GM12878 (cell line): ENCODE measurements around the gene ESYT3. TPM values are rescaled to one million over a fixed set of nuclear protein-coding genes. Genes with fewer than 3 reads are reported as not detected.

Experiments
- ATAC-seq: fragments of 200-7000 bp; cut with Tn5 transposase; 3 replicates; pipeline ENCODE4 v1.9.1; 2020; ENCODE audit warnings: mild to moderate bottlenecking, moderate library complexity
- BruUV-seq: library from RNA; stranded (reverse); fragments of 400-500 nt; replicated peaks from 2 replicates; lab custom pipeline; 2021; lab: Mats Ljungman, UMichigan
- CTCF ChIA-PET: fragments of 300-600 bp; sonication (Branson Sonifier 250); formaldehyde crosslinking; extraction: SDS; loops from one replicate; lab custom pipeline; 2021; ENCODE audit warnings: inconsistent platforms; lab: Yijun Ruan, JAX
- POLR2A ChIA-PET: fragments of 350-600 bp; formaldehyde crosslinking; extraction: SDS; loops from one replicate; lab custom pipeline; 2021; ENCODE audit warnings: inconsistent platforms; lab: Charles Lee
- RAD21 ChIA-PET: fragments of 300-600 bp; sonication (Branson Sonifier 250); formaldehyde crosslinking; loops from one replicate; lab custom pipeline; 2023; ENCODE audit warnings: antibody characterized with exemption; ENCODE audit not compliant: unreplicated experiment; lab: Charles Lee
- SMC1A ChIA-PET: fragments of 300-600 bp; sonication (Branson Sonifier 250); formaldehyde crosslinking; loops from one replicate; lab custom pipeline; 2023; ENCODE audit not compliant: unreplicated experiment, uncharacterized antibody; lab: Charles Lee
- DNase-seq: peaks from one replicate; pipeline ENCODE4 v3.0.0-alpha.2; 2011; ENCODE audit warnings: low read depth, low spot score
- FAIRE-seq: peaks from 3 replicates; lab custom pipeline; 2011; peaks lifted over from hg19 to GRCh38; lab: Jason Lieb, UNC
- H2AFZ ChIP-seq: 2 replicates; pipeline ENCODE4 v1.6.0; 2011; ENCODE audit warnings: low read depth, low read length, control low read depth; ENCODE audit not compliant: control insufficient read depth
- H3K27ac ChIP-seq: 2 replicates; pipeline ENCODE4 v1.5.1; 2011; ENCODE audit warnings: control low read depth; ENCODE audit not compliant: control insufficient read depth, insufficient read depth
- H3K27me3 ChIP-seq, 2 experiments: replicated peaks in 1 of 2; 2 replicates each; pipeline versions ENCODE4 v1.6.0 to v1.6.1; 2011; ENCODE audit warnings: low read length in 1 of 2; ENCODE audit not compliant: control insufficient read depth in 2 of 2, insufficient read depth in 2 of 2
- H3K36me3 ChIP-seq, 2 experiments: 2 replicates each; pipeline ENCODE4 v1.5.1; 2011; ENCODE audit warnings: low read length in 1 of 2; ENCODE audit not compliant: control insufficient read depth in 2 of 2, insufficient read depth in 2 of 2
- H3K4me1 ChIP-seq: 2 replicates; pipeline ENCODE4 v1.6.1; 2011; ENCODE audit warnings: mild to moderate bottlenecking, low read length, moderate library complexity, mixed read lengths; ENCODE audit not compliant: control insufficient read depth, insufficient read depth
- H3K4me2 ChIP-seq: 2 replicates; pipeline ENCODE4 v1.6.0; 2011; ENCODE audit warnings: control low read depth; ENCODE audit not compliant: control insufficient read depth, insufficient read depth
- H3K4me3 ChIP-seq: fragments of 200-600 bp; sonication (generic); 2 replicates; pipeline ENCODE4 v1.5.1; 2016
- H3K79me2 ChIP-seq: 2 replicates; pipeline ENCODE4 v1.6.0; 2011; ENCODE audit warnings: low read length; ENCODE audit not compliant: control insufficient read depth, insufficient read depth
- H3K9ac ChIP-seq: 2 replicates; pipeline ENCODE4 v1.8.0; 2011; ENCODE audit warnings: low read length, control low read depth, mixed read lengths; ENCODE audit not compliant: control insufficient read depth, insufficient read depth
- H3K9me3 ChIP-seq: replicated peaks from 3 replicates; pipeline ENCODE4 v1.5.1; 2011; ENCODE audit warnings: mild to moderate bottlenecking, low read length; ENCODE audit not compliant: control insufficient read depth, insufficient read depth
- H4K20me1 ChIP-seq: 2 replicates; pipeline ENCODE4 v1.6.0; 2011; ENCODE audit not compliant: control insufficient read depth, insufficient read depth
- ATF7 ChIP-seq: fragments of 450-650 bp; IDR thresholded peaks from 2 replicates; pipeline ENCODE4 v1.6.1; 2016; ENCODE audit warnings: low read depth, mild to moderate bottlenecking
- CHD1 ChIP-seq: IDR thresholded peaks from 2 replicates; pipeline ENCODE4 v1.6.1; 2012; ENCODE audit warnings: low read depth, low read length, improper control_type of control experiment
- CHD2 ChIP-seq: IDR thresholded peaks from 2 replicates; pipeline ENCODE4 v1.6.1; 2011; ENCODE audit warnings: low read depth, low read length, improper control_type of control experiment, borderline replicate concordance
- EED ChIP-seq: sonication (generic); IDR thresholded peaks from 2 replicates; pipeline ENCODE4 v1.6.1; 2016; ENCODE audit warnings: antibody characterized with exemption, low read depth
- ETV6 ChIP-seq, 2 experiments: fragments of 450-650 bp in 1 of 2; IDR thresholded peaks in 1 of 2; conservative IDR thresholded peaks in 1 of 2; 2 replicates each; pipeline ENCODE4 v1.6.1; 2014; ENCODE audit warnings: antibody characterized with exemption in 1 of 2, borderline replicate concordance in 1 of 2, low read depth in 1 of 2, mild to moderate bottlenecking in 1 of 2, moderate library complexity in 1 of 2
- FOS ChIP-seq: IDR thresholded peaks from 3 replicates; pipeline ENCODE4 v1.6.1; 2011; ENCODE audit warnings: borderline replicate concordance; ENCODE audit not compliant: insufficient read length; ENCODE audit errors: extremely low read depth
- IKZF1 ChIP-seq: fragments of 450-650 bp; conservative IDR thresholded peaks from 2 replicates; pipeline ENCODE4 v1.6.1; 2017; ENCODE audit warnings: antibody characterized with exemption, mild to moderate bottlenecking
- LARP7 ChIP-seq: fragments of 450-650 bp; IDR thresholded peaks from 2 replicates; pipeline ENCODE4 v1.6.1; 2017; ENCODE audit warnings: mild to moderate bottlenecking
- MAX ChIP-seq: IDR thresholded peaks from 2 replicates; pipeline ENCODE4 v1.6.1; 2012; ENCODE audit warnings: low read depth, low read length, improper control_type of control experiment
- MTA3 ChIP-seq: IDR thresholded peaks from 2 replicates; pipeline ENCODE4 v1.6.1; 2012; ENCODE audit warnings: low read length, inconsistent platforms, borderline replicate concordance
- MYB ChIP-seq: fragments of 150-350 bp; IDR thresholded peaks from 2 replicates; pipeline ENCODE4 v1.6.1; 2014; ENCODE audit warnings: mild to moderate bottlenecking, low read depth, low read length, borderline replicate concordance
- PAX8 ChIP-seq: fragments of 450-650 bp; IDR thresholded peaks from 2 replicates; pipeline ENCODE4 v1.6.1; 2017; ENCODE audit warnings: mild to moderate bottlenecking, moderate library complexity
- RUNX3 ChIP-seq: IDR thresholded peaks from 2 replicates; pipeline ENCODE4 v1.6.1; 2012; ENCODE audit warnings: low read length, inconsistent platforms
- SMARCA5 ChIP-seq: fragments of 450-650 bp; IDR thresholded peaks from 2 replicates; pipeline ENCODE4 v1.6.1; 2017; ENCODE audit warnings: mild to moderate bottlenecking
- SUZ12 ChIP-seq: fragments of 200-600 bp; sonication (generic); IDR thresholded peaks from one replicate; pipeline ENCODE4 v1.6.1; 2018; ENCODE audit warnings: antibody characterized with exemption, mild to moderate bottlenecking; ENCODE audit not compliant: unreplicated experiment
- USF1 ChIP-seq: IDR thresholded peaks from 2 replicates; pipeline ENCODE4 v1.6.1; 2011; ENCODE audit warnings: borderline replicate concordance, low read depth, mild to moderate bottlenecking, moderate library complexity, mixed read lengths, low read length; ENCODE audit not compliant: insufficient read depth; ENCODE audit errors: extremely low read length
- YBX1 ChIP-seq: fragments of 450-650 bp; IDR thresholded peaks from 2 replicates; pipeline ENCODE4 v1.6.1; 2016; ENCODE audit warnings: antibody characterized with exemption
- ZNF207 ChIP-seq: fragments of 450-650 bp; IDR thresholded peaks from 2 replicates; pipeline ENCODE4 v1.6.1; 2014; ENCODE audit warnings: antibody characterized with exemption, mild to moderate bottlenecking, borderline replicate concordance
- ZSCAN29 ChIP-seq: fragments of 450-650 bp; IDR thresholded peaks from 2 replicates; pipeline ENCODE4 v1.6.1; 2017; ENCODE audit warnings: mild to moderate bottlenecking, moderate library complexity
- WGBS: methylation state at CpG from one replicate; pipeline ENCODE4 v1.1.6; 2016; ENCODE audit warnings: low lambda C conversion rate; ENCODE audit not compliant: insufficient replicate concordance, insufficient coverage; ENCODE audit errors: missing lambda C conversion rate; 5-methylcytosine and 5-hydroxymethylcytosine counted together
- in situ Hi-C: fragments of 300-500 bp; cut with MboI; formaldehyde crosslinking; loops from 9 replicates; pipeline ENCODE4 v1.14.3; 2018; ENCODE audit warnings: mixed read lengths
- intact Hi-C: fragments of 100-400 bp; cut with micrococcal nuclease; formaldehyde crosslinking; loops from one replicate; pipeline ENCODE4 v1.14.2; 2022; ENCODE audit not compliant: unreplicated experiment
- polyA plus RNA-seq, 11 experiments: library from polyadenylated mRNA; depleted of rRNA in 4 of 11; unstranded in 6 of 11; stranded (reverse) in 5 of 11; fragments of >200 nt; fragmentation: Nextera tagmentation in 4 of 11; fragmentation: Illumina TruSeq in 1 of 11; extraction: Ambion mirVana in 4 of 11; extraction: Trizol in 1 of 11; gene quantifications; 1 replicate in 1 of 11; 2 replicates in 10 of 11; pipeline versions ENCODE4 v1.2.1 to v1.2.3, GENCODE V29; 2011 to 2016; ENCODE audit warnings: inconsistent platforms in 2 of 11, missing spikeins in 2 of 11, low read depth in 1 of 11
- total RNA-seq, 4 experiments: library from RNA; depleted of rRNA in 3 of 4; stranded (reverse); fragments of >200 nt in 3 of 4; fragmentation: Illumina TruSeq in 1 of 4; extraction: Trizol in 1 of 4; gene quantifications; 2 replicates each; pipeline versions ENCODE4 v1.2.1 to v1.2.3, GENCODE V29; 2013 to 2021

ESYT3 gene
- total and polyA plus RNA-seq, 10 of the 15 experiments (the other 5 are each of a cell fraction or from before 2014, with no cell fraction given): not detected

DNA sequence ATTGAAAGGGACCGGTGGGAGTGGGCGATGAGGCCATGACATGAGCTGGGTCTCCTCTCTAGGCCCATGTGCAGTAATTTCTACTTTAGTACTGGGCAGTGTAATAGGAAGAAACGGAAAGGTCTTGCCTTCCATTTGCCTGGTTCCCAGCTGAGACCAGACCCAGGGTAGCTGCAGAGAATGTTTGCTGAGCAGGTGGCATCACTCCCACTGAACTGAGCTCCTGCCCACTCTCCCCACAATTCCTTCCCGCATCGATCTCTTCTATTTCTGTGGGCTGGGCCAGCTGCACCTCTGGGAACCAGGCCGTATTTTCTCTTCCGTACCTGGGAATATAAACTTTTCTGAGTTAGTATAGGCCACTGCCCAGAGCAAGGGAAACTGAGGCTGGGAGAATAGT lies 15.8 kb downstream of the ESYT3 start:
- no peak overlapping the region for H3K9ac ChIP-seq
- WGBS: 57% methylated on average over 7 of the region's 7 CpGs
- ChIA-PET POLR2A (no interaction called here), SMC1A (no interaction called here)
- peaks cover 0 to 1% of the 10 kb centered on the region in 2 experiments; a peak in 3 of 4 replicates for H3K27me3 ChIP-seq
- H3K4me3 ChIP-seq: no peak overlapping the region
- no peaks in the 10 kb centered on the region for H3K79me2 ChIP-seq
- H4K20me1 ChIP-seq: no peaks in the 10 kb centered on the region
- no peak for FAIRE-seq
- no peak for DNase-seq
- H3K36me3 ChIP-seq: no peaks in the 10 kb centered on the region
- in situ Hi-C loops: no loop called here
- TF ChIP-seq EED (no peak), CHD1 (no peak), MAX (no peak), FOS (no peak), MTA3 (no peak), ZSCAN29 (no peak), SUZ12 (no peak), LARP7 (no peak), ETV6 (conservative IDR thresholded peaks at IDR 0.05 in 1 of 2, IDR thresholded peaks at IDR 0.05 in 1 of 2; ENCODE audit: borderline replicate concordance in 1 of 2, low read depth in 1 of 2) (no peak), IKZF1 (no peak), USF1 (no peak), RUNX3 (no peak), MYB (no peak), ZNF207 (no peak), CHD2 (no peak), SMARCA5 (no peak), YBX1 (no peak), ATF7 (no peak), PAX8 (no peak)
- TF ChIP-seq, all 136 proteins: peak for 0
- ChIA-PET RAD21 (no interaction called here), CTCF (interaction anchor here (1.2 to 1.8 kb wide), 2 partner anchors 145 to 473 kb away, joined by 4 to 5 read pairs; no protein-coding TSS in a partner anchor)
- ATAC-seq: no peak
- no peak overlapping the region for H2AFZ ChIP-seq
- H3K27ac ChIP-seq: no peak overlapping the region
- BruUV-seq: no TSS peak
- no peak overlapping the region for H3K4me2 ChIP-seq
- no peaks in the 10 kb centered on the region for H3K4me1 ChIP-seq
- H3K9me3 ChIP-seq: no peaks in the 10 kb centered on the region
- intact Hi-C loops: no loop called here
